ENCODE measurements around the gene PAWR. TPM values are rescaled to one million over a fixed set of nuclear protein-coding genes. Genes with fewer than 3 reads are reported as not detected.
A peak's percentile ranks its signal among the peaks of the same experiment; 100 is the strongest.

PAWR gene
- total and polyA plus RNA-seq, 2 donors from 2014 or later = 30.7 to 69.2 TPM

DNA sequence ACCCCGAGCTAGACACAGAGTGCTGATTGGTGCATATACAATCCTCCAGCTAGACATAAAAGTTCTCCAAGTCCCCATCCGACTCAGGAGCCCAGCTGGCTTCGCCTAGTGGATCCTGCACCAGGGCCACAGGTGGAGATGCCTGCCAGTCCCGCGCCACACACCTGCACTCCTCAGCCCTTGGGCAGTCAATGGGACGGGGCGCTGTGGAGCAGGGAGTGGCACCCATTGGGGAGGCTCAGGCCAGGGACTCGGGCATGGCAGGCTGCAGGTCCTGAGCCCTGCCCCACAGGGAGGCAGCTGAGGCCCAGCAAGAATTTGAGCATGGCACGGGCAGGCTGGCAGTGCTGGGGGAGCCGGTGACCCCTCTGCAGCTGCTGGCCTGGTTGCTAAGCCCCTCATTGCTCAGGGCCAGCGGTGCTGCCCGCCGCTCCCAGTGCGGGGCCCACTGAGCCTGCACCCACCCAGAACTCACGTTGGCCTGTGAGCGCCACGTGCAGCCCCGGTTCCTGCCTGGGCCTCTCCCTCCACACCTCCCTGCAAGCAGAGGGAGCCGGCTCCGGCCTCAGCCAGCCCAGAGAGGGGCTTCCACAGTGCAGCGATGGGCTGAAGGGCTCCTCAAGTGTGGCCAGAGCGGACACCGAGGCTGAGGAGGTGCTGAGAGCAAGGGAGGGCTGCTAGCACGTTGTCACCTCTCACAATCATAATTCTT lies 136.7 kb downstream of the PAWR start:
- Histone ChIP-seq H3K4me1 (ENCODE audit: control insufficient read depth in 2 of 3, insufficient read depth in 2 of 3, low read depth in 1 of 3, low read length in 3 of 3) (peaks cover 2 to 38% (median 28%) of the 10 kb centered on the region in 3 donors), H3K36me3 (ENCODE audit: control insufficient read depth in 2 of 3, insufficient read depth in 3 of 3, low read length in 3 of 3) (peaks cover 0 to 6% (median 0%) of the 10 kb centered on the region in 3 donors), H3K9me3 (ENCODE audit: control insufficient read depth in 2 of 3, insufficient read depth in 1 of 3, low read length in 3 of 3) (no peaks in the 10 kb centered on the region), H3K9ac (ENCODE audit: low read length in 3 of 3) (no peak overlapping the region), H3K4me3 (ENCODE audit: low read length in 3 of 3) (no peak overlapping the region), H3K27me3 (ENCODE audit: control insufficient read depth, insufficient read depth, low read length) (no peaks in the 10 kb centered on the region), H3K27ac (ENCODE audit: low read depth in 2 of 2, low read length in 2 of 2) (peak overlapping the region; percentile 88)
- intact Hi-C loops (cut with DNase I) = loop anchor here (10.0 kb wide), 1 partner anchor 181 kb away; no protein-coding TSS in a partner anchor
- TF ChIP-seq, protein P1, sequence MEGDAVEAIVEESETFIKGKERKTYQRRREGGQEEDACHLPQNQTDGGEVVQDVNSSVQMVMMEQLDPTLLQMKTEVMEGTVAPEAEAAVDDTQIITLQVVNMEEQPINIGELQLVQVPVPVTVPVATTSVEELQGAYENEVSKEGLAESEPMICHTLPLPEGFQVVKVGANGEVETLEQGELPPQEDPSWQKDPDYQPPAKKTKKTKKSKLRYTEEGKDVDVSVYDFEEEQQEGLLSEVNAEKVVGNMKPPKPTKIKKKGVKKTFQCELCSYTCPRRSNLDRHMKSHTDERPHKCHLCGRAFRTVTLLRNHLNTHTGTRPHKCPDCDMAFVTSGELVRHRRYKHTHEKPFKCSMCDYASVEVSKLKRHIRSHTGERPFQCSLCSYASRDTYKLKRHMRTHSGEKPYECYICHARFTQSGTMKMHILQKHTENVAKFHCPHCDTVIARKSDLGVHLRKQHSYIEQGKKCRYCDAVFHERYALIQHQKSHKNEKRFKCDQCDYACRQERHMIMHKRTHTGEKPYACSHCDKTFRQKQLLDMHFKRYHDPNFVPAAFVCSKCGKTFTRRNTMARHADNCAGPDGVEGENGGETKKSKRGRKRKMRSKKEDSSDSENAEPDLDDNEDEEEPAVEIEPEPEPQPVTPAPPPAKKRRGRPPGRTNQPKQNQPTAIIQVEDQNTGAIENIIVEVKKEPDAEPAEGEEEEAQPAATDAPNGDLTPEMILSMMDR (IDR thresholded peaks at IDR 0.05; ENCODE audit: borderline replicate concordance, extremely low read depth, insufficient read depth) = no peak
- DNase-seq = no peak
- FAIRE-seq = no peak

DNA sequence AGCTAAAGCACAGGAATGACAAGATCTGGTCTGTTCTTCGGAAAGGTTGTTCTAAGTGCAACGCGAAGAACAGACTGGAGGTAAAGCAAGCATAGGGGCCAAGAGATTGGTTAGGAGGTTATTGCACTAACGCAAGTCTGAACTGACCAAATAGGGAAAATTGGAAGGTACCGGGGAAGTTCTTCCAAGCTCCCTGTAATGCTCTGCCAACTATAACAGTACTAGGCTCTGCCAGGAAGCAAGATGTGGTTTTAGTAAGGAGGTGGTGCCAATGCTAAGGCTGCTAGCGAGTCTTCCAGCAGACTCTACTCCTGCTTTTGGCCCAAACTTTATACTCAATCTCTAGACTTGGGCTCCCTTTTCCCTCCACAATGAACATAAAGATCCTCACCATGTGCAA lies 138.6 kb downstream of the PAWR start:
- DNase-seq (no peak), FAIRE-seq (no peak)
- H3K9ac ChIP-seq (ENCODE audit: low read length in 3 of 3) = no peak overlapping the region
- H3K27ac ChIP-seq (ENCODE audit: low read depth in 2 of 2, low read length in 2 of 2) = no peak overlapping the region
- intact Hi-C loops (cut with DNase I) = loop anchor here (10.0 kb wide), 1 partner anchor 183 kb away; no protein-coding TSS in a partner anchor
- TF ChIP-seq, protein P1 (IDR thresholded peaks at IDR 0.05; ENCODE audit: borderline replicate concordance, extremely low read depth, insufficient read depth) = no peak
- H3K9me3 ChIP-seq (ENCODE audit: control insufficient read depth in 2 of 3, insufficient read depth in 1 of 3, low read length in 3 of 3) = no peaks in the 10 kb centered on the region
- no peak overlapping the region for H3K4me3 ChIP-seq (ENCODE audit: low read length in 3 of 3)
- H3K36me3 ChIP-seq (ENCODE audit: control insufficient read depth in 2 of 3, insufficient read depth in 3 of 3, low read length in 3 of 3) = peaks cover 0 to 6% (median 0%) of the 10 kb centered on the region in 3 donors
- peaks cover 5 to 40% (median 31%) of the 10 kb centered on the region in 3 donors for H3K4me1 ChIP-seq (ENCODE audit: control insufficient read depth in 2 of 3, insufficient read depth in 2 of 3, low read depth in 1 of 3, low read length in 3 of 3)
- no peaks in the 10 kb centered on the region for H3K27me3 ChIP-seq (ENCODE audit: control insufficient read depth, insufficient read depth, low read length)

DNA sequence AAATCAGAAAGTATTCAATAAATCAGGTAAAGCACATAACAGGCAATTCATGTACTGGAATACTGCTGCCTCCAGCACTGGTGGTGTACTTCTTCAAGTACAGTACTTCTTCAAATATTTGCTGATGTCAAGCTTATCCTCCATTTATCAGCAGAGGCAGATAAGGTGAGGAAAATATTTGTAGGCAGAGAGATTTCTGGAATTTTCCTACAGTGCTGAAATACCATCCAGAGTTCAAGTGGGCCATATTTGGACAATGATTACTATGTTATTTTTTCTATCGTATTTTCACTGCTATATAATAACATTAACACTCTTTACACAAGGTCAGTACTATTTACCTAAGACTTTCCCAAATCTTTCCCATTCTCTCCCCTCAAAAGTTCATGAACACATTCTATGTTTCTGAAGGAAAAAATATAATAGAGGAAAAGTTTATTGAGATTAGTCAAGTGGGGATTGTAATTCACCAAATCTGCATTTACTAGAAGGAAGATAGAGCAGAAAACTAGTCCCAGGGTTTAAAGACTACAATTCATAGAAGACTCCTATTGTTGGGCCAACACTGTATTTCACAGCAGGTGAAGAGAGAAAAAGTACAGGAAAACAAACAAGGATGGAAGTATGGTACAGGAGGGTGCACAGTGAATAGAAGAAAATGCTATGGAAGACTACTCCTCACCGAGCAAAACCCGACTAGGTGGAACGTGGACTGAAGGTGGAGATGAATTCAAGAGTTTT lies 141.1 kb downstream of the PAWR start:
- Histone ChIP-seq H3K9me3 (ENCODE audit: control insufficient read depth in 2 of 3, insufficient read depth in 1 of 3, low read length in 3 of 3) (no peaks in the 10 kb centered on the region), H3K4me3 (ENCODE audit: low read length in 3 of 3) (no peak overlapping the region), H3K27ac (ENCODE audit: low read depth in 2 of 2, low read length in 2 of 2) (peak overlapping the region; percentile 7 to 19), H3K9ac (ENCODE audit: low read length in 3 of 3) (no peak overlapping the region), H3K27me3 (ENCODE audit: control insufficient read depth, insufficient read depth, low read length) (no peaks in the 10 kb centered on the region), H3K4me1 (ENCODE audit: control insufficient read depth in 2 of 3, insufficient read depth in 2 of 3, low read depth in 1 of 3, low read length in 3 of 3) (peaks cover 3 to 37% (median 27%) of the 10 kb centered on the region in 3 donors), H3K36me3 (ENCODE audit: control insufficient read depth in 2 of 3, insufficient read depth in 3 of 3, low read length in 3 of 3) (peaks cover 0 to 6% (median 0%) of the 10 kb centered on the region in 3 donors)
- TF ChIP-seq, protein P1 (IDR thresholded peaks at IDR 0.05; ENCODE audit: borderline replicate concordance, extremely low read depth, insufficient read depth) = no peak
- FAIRE-seq (no peak), DNase-seq (no peak)
- intact Hi-C loops (cut with DNase I) = loop anchor here (10.0 kb wide), 1 partner anchor 185 kb away; no protein-coding TSS in a partner anchor

All from kidney (tissue), 14 donors.